ENCODE results near the gene ADGRG1.

Gene ADGRG1

DNA sequence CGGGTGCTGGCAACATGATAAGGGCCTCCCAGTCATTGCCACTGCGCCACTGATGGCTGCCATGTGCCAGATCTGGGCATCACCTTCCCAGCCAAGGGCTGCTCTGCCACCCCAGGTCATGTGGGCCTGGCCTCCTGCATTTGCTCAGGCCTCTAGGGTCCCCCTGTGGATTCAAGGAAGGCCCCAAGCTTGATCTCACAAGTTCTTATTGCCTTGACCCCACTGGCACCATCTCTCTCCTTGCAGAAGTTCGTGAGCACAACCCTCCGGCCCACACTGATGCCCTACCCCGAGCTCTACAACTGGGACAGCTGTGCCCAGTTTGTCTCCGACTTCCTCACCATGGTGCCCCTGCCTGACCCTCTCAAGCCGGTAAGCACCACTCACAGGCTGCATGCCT, 71.5 kb downstream of the ADGRG1 start:
- Histone ChIP-seq H3K27ac (ENCODE audit: insufficient read depth in 1 of 2, low read depth in 1 of 2, low read length in 2 of 2, poor library complexity in 1 of 2, severe bottlenecking in 2 of 2) (no peak overlapping the region), H3K4me1 (ENCODE audit: control extremely low read depth in 1 of 4, control insufficient read depth in 4 of 4, insufficient read depth in 4 of 4, low read length in 3 of 4) (peaks cover 0 to 47% (median 40%) of the 10 kb centered on the region in 4 experiments), H3K36me3 (ENCODE audit: control insufficient read depth in 4 of 4, insufficient read depth in 4 of 4, low read length in 3 of 4) (no peaks in the 10 kb centered on the region), H3K27me3 (replicated peaks in 2 of 5; ENCODE audit: control insufficient read depth in 4 of 5, insufficient read depth in 5 of 5, low read length in 4 of 5) (no peaks in the 10 kb centered on the region), H3K9me3 (ENCODE audit: control extremely low read depth in 1 of 5, control insufficient read depth in 4 of 5, insufficient read depth in 2 of 5, low read depth in 1 of 5, low read length in 4 of 5) (no peaks in the 10 kb centered on the region), H3K4me3 (ENCODE audit: control insufficient read depth in 1 of 7, extremely low read depth in 1 of 7, insufficient read depth in 4 of 7, low read depth in 2 of 7, low read length in 6 of 7) (no peak overlapping the region)
- ChIA-PET POLR2A (no interaction called here), CTCF (interaction anchor here (0.7 to 5.2 kb wide), 5 partner anchors 19 to 51 kb away, joined by 3 to 24 read pairs (median 5); no protein-coding TSS in a partner anchor)
- no peak for DNase-seq
- WGBS (ENCODE audit: insufficient coverage): 98% methylated on average over 7 of the region's 7 CpGs

DNA sequence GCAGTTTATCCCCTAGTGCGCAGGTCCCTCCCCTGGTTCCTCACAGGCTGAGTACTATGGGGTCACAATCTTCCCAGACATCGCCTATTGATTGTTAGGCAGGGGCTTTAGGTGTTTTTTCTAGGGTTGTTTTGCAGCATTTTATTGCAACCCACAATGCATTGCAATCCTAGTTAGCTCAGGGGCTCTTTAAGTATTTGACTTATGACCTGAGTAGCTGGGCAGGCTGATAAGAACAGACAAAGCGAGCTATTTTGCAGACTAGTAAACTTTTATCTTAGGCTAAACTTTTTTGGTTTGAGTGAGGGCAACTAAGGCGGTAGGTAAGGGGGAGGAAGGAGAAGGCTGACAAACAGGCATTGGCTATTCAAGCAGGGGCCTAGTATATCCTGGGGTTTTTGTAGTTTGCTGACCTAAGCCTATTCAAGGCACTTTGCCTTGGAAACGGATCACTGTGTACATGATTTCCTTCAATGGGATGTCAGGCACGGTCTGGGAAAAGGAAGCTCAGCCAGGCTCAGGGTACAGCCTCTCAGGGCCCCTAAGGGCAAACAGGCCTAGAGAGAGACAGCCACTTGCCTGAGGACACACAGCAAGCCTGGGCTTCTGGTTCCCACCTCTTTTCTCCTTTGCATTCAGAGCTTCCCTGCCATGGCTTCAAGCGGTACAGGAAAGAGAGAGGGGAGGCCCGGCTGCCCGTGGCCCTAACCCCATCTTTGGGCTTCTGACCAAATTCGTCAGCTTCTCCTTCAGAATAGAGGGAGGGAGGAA, 72.5 kb downstream of the ADGRG1 start:
- ChIA-PET POLR2A (interaction anchor here (1.0 to 1.3 kb wide), 2 partner anchors 10 to 11 kb away, joined by 3 read pairs; no protein-coding TSS in a partner anchor), CTCF (interaction anchor here (0.9 to 5.2 kb wide), 7 partner anchors 11 to 52 kb away, joined by 3 to 24 read pairs (median 4); no protein-coding TSS in a partner anchor)
- Histone ChIP-seq H3K4me3 (ENCODE audit: control insufficient read depth in 1 of 7, extremely low read depth in 1 of 7, insufficient read depth in 4 of 7, low read depth in 2 of 7, low read length in 6 of 7) (no peak overlapping the region), H3K36me3 (ENCODE audit: control insufficient read depth in 4 of 4, insufficient read depth in 4 of 4, low read length in 3 of 4) (no peaks in the 10 kb centered on the region), H3K4me1 (ENCODE audit: control extremely low read depth in 1 of 4, control insufficient read depth in 4 of 4, insufficient read depth in 4 of 4, low read length in 3 of 4) (peaks cover 0 to 37% (median 30%) of the 10 kb centered on the region in 4 experiments), H3K9me3 (ENCODE audit: control extremely low read depth in 1 of 5, control insufficient read depth in 4 of 5, insufficient read depth in 2 of 5, low read depth in 1 of 5, low read length in 4 of 5) (no peaks in the 10 kb centered on the region), H3K27me3 (replicated peaks in 2 of 5; ENCODE audit: control insufficient read depth in 4 of 5, insufficient read depth in 5 of 5, low read length in 4 of 5) (no peaks in the 10 kb centered on the region), H3K27ac (ENCODE audit: insufficient read depth in 1 of 2, low read depth in 1 of 2, low read length in 2 of 2, poor library complexity in 1 of 2, severe bottlenecking in 2 of 2) (peak overlapping the region in 1 of 2 experiments; percentile 55)
- DNase-seq: no peak
- WGBS (ENCODE audit: insufficient coverage): 44% methylated on average over 10 of the region's 10 CpGs

DNA sequence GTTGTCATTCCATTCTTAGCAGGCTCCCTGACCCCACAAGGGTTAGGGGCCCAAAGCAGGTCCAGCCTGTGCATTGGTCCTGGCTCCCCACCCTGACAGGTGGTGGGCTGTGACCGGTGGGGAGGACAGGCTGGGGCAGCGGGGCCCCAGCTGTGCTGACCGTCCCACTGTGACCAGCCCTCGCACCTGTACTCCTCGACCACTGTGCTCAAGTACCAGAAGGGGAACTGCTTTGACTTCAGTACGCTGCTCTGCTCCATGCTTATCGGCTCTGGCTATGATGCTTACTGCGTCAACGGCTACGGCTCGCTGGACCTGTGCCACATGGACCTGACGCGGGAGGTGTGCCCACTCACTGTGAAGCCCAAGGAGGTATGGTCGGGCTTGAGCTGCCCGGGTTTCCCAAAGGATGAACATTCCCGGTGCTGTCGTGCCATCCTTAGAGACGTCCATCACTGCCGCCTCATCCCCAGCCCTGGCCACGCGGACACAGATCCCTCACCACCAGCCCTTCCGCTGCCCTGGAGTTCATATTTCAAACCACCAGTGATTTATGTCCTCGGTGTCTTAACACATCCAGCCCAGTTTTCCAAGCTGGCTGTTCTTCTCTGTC, 73.4 kb downstream of the ADGRG1 start:
- Histone ChIP-seq H3K27me3 (replicated peaks in 2 of 5; ENCODE audit: control insufficient read depth in 4 of 5, insufficient read depth in 5 of 5, low read length in 4 of 5) (no peaks in the 10 kb centered on the region), H3K27ac (ENCODE audit: insufficient read depth in 1 of 2, low read depth in 1 of 2, low read length in 2 of 2, poor library complexity in 1 of 2, severe bottlenecking in 2 of 2) (peak overlapping the region in 1 of 2 experiments; percentile 55), H3K4me1 (ENCODE audit: control extremely low read depth in 1 of 4, control insufficient read depth in 4 of 4, insufficient read depth in 4 of 4, low read length in 3 of 4) (peaks cover 0 to 29% (median 23%) of the 10 kb centered on the region in 4 experiments), H3K9me3 (ENCODE audit: control extremely low read depth in 1 of 5, control insufficient read depth in 4 of 5, insufficient read depth in 2 of 5, low read depth in 1 of 5, low read length in 4 of 5) (no peaks in the 10 kb centered on the region), H3K36me3 (ENCODE audit: control insufficient read depth in 4 of 4, insufficient read depth in 4 of 4, low read length in 3 of 4) (no peaks in the 10 kb centered on the region), H3K4me3 (ENCODE audit: control insufficient read depth in 1 of 7, extremely low read depth in 1 of 7, insufficient read depth in 4 of 7, low read depth in 2 of 7, low read length in 6 of 7) (no peak overlapping the region)
- WGBS (ENCODE audit: insufficient coverage): 91% methylated on average over 23 of the region's 23 CpGs
- ChIA-PET CTCF (interaction anchor here (0.8 to 5.2 kb wide), 4 partner anchors 10 to 31 kb away, joined by 3 to 24 read pairs (median 4); no protein-coding TSS in a partner anchor), POLR2A (interaction anchor here (1.0 to 1.3 kb wide), 2 partner anchors 9 to 12 kb away, joined by 3 read pairs; no protein-coding TSS in a partner anchor)
- no peak for DNase-seq

DNA sequence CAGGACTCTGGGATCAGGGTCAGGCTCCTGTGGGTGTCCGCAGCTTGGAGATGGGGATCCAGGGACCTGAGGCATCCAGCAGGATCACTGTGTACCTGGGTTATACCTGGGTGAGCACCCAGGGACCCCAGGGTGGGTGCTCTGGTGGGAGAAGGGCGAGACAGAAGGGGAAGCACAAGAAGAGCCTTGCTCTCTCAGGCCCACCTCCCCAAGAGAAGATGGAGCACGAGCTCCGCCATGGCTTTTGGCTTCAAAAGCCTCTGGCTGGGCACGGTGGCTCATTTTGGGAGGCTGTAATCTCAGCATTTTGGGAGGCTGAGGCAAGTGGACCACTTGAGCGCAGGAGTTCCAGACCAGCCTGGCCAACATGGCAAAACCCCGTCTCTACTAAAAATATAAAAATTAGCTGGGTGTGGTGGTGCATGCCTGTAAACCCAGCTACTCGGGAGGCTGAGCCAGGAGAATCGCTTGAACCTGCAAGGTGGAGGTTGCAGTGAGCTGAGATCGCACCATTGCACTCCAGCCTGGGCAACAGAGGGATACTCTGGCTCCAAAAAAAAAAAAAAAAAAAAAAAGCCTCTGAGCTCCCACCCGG, 75.1 kb downstream of the ADGRG1 start:
- Histone ChIP-seq H3K4me3 (ENCODE audit: control insufficient read depth in 1 of 7, extremely low read depth in 1 of 7, insufficient read depth in 4 of 7, low read depth in 2 of 7, low read length in 6 of 7) (no peak overlapping the region), H3K27ac (ENCODE audit: insufficient read depth in 1 of 2, low read depth in 1 of 2, low read length in 2 of 2, poor library complexity in 1 of 2, severe bottlenecking in 2 of 2) (no peak overlapping the region), H3K9me3 (ENCODE audit: control extremely low read depth in 1 of 5, control insufficient read depth in 4 of 5, insufficient read depth in 2 of 5, low read depth in 1 of 5, low read length in 4 of 5) (no peaks in the 10 kb centered on the region), H3K4me1 (ENCODE audit: control extremely low read depth in 1 of 4, control insufficient read depth in 4 of 4, insufficient read depth in 4 of 4, low read length in 3 of 4) (peaks cover 0 to 35% (median 26%) of the 10 kb centered on the region in 4 experiments), H3K36me3 (ENCODE audit: control insufficient read depth in 4 of 4, insufficient read depth in 4 of 4, low read length in 3 of 4) (no peaks in the 10 kb centered on the region), H3K27me3 (replicated peaks in 2 of 5; ENCODE audit: control insufficient read depth in 4 of 5, insufficient read depth in 5 of 5, low read length in 4 of 5) (no peaks in the 10 kb centered on the region)
- CTCF ChIA-PET: interaction anchor here (0.9 to 1.5 kb wide), 3 partner anchors 13 to 42 kb away, joined by 3 to 4 read pairs (median 3); no protein-coding TSS in a partner anchor
- POLR2A ChIA-PET: interaction anchor here (1.0 kb wide), 1 partner anchor 13 kb away, joined by 3 read pairs; no protein-coding TSS in a partner anchor
- WGBS (ENCODE audit: insufficient coverage): 97% methylated on average over 6 of the region's 11 CpGs
- DNase-seq: no peak

DNA sequence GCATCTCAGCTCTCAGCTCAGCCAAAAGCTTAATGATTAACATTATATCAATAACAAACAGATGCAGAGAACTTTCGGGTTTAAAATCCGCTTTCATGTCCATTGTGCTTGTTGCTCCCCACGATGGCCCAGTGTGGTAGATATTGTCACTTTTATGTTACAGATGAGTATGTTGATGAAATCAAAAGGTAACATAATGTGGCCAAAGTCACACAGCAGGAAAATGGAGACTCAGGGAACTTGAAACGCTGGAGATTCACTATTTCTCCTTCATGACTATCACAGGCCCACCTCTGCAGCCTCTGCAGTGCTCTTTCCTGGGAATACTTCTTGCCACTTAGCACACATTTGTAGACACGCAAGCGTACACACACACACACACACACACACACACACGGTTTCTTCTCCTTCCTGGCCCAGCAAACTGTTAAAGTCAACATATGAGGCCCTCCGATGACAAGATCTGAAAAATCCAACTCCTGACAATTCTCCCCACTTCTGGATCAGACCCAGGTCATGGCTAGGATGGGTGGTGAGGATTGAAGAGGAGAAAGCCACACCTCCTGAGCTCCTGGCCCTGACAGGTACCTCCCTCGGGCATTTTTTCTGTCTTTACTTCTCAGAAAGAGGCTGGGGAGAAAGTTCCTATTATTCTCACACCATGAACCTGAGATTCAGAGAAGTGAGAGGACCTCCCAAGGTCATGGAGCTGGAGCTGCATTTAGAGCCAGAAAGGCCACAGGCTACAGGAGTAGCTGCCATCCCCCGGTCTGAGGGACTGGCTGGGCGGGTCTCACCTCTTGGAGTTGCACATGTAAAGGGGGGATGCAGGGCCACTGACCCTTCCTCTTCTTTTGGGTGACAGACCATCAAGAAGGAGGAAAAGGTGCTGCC, 75.8 kb downstream of the ADGRG1 start:
- Histone ChIP-seq H3K4me1 (ENCODE audit: control extremely low read depth in 1 of 4, control insufficient read depth in 4 of 4, insufficient read depth in 4 of 4, low read length in 3 of 4) (peaks cover 0 to 32% (median 24%) of the 10 kb centered on the region in 4 experiments), H3K27ac (ENCODE audit: insufficient read depth in 1 of 2, low read depth in 1 of 2, low read length in 2 of 2, poor library complexity in 1 of 2, severe bottlenecking in 2 of 2) (no peak overlapping the region), H3K4me3 (ENCODE audit: control insufficient read depth in 1 of 7, extremely low read depth in 1 of 7, insufficient read depth in 4 of 7, low read depth in 2 of 7, low read length in 6 of 7) (no peak overlapping the region), H3K9me3 (ENCODE audit: control extremely low read depth in 1 of 5, control insufficient read depth in 4 of 5, insufficient read depth in 2 of 5, low read depth in 1 of 5, low read length in 4 of 5) (no peaks in the 10 kb centered on the region), H3K27me3 (replicated peaks in 2 of 5; ENCODE audit: control insufficient read depth in 4 of 5, insufficient read depth in 5 of 5, low read length in 4 of 5) (no peaks in the 10 kb centered on the region), H3K36me3 (ENCODE audit: control insufficient read depth in 4 of 4, insufficient read depth in 4 of 4, low read length in 3 of 4) (no peaks in the 10 kb centered on the region)
- POLR2A ChIA-PET: interaction anchor here (1.0 kb wide), 1 partner anchor 12 kb away, joined by 3 read pairs; no protein-coding TSS in a partner anchor
- WGBS (ENCODE audit: insufficient coverage): 91% methylated on average over 6 of the region's 11 CpGs
- peak in 2 of 3 donors; percentile 28 to 35 for DNase-seq
- CTCF ChIA-PET: interaction anchor here (0.9 to 1.5 kb wide), 3 partner anchors 12 to 43 kb away, joined by 3 to 4 read pairs (median 3); no protein-coding TSS in a partner anchor
